ENCODE data around the gene LMO2.

GRCh38 chr11:33897761-33898375 lies 6.0 kb upstream of the LMO2 start:
- TF ChIP-seq, protein P1, sequence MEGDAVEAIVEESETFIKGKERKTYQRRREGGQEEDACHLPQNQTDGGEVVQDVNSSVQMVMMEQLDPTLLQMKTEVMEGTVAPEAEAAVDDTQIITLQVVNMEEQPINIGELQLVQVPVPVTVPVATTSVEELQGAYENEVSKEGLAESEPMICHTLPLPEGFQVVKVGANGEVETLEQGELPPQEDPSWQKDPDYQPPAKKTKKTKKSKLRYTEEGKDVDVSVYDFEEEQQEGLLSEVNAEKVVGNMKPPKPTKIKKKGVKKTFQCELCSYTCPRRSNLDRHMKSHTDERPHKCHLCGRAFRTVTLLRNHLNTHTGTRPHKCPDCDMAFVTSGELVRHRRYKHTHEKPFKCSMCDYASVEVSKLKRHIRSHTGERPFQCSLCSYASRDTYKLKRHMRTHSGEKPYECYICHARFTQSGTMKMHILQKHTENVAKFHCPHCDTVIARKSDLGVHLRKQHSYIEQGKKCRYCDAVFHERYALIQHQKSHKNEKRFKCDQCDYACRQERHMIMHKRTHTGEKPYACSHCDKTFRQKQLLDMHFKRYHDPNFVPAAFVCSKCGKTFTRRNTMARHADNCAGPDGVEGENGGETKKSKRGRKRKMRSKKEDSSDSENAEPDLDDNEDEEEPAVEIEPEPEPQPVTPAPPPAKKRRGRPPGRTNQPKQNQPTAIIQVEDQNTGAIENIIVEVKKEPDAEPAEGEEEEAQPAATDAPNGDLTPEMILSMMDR (IDR thresholded peaks at IDR 0.05) = no peak
- no peak for TF ChIP-seq POLR2A (IDR thresholded peaks at IDR 0.05)
